Activated CD4-positive, alpha-beta T cell treated with anti-CD3 and anti-CD28 coated beads, Interleukin-2, amount 50 U/mL, for 1 hour (primary cell): ENCODE data around the gene APOBEC2.
A peak's percentile ranks its signal among the peaks of the same experiment; 100 is the strongest.

Experiments used
- DNase-seq: peaks from one replicate; pipeline ENCODE4 v3.0.0-alpha.2; 2020

Gene APOBEC2

DNA sequence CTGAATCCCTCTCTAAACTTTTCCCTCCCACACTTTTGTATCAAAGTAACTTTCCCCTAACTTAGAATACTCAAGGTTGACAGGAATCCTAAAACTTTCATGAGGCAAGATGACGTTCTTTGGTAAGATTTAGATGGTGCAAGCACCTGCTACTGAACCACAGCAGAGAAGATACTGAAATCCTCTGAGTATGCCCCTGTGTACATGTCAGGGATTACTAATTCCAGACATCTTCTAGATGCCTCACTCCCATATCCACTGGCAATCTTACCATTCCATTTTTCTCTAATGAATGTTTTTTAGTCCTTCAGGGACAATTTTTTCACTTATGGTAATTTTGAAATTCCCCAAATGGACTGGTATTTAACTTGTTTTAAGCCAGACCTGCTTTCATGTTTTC, 9.1 kb downstream of the APOBEC2 start:
- no peak for DNase-seq

DNA sequence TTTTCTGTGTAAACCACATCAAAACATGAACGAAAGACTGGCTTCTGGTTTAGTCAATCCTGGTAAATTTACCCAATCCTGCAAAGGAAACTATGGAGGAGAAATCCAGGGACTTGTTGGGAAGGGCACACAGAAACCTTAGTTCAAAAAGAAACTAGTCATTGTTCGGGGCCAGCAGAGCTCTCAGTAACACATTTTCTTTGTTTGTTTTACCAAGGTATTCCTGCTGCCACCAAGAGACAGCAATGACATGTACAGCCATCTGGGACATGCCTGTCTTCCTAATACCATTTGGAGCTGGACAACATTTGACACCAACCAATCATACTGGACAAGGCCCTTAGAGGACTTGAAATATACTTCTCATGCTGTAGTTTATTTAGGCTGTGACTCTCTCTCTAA, 10.9 kb downstream of the APOBEC2 start:
- DNase-seq = no peak

DNA sequence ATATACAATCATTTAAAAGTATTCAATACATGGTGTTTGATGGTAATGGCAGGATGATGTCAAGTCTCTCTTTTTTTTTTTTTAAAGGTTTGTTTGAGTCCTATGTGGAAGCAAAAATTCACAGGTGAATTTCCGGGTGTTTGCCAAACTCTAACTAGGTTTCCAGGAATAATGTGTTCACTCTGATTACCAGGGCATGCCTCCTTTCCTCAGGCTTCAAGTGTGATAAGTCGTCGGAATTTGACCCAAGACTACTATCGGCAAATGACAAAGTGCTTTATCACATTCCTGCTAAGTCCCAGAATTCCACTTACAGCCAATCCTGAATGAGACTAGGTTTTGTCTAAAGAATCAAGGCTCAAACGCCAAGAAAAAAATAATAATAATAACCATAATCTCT, 11.8 kb downstream of the APOBEC2 start:
- no peak for DNase-seq

DNA sequence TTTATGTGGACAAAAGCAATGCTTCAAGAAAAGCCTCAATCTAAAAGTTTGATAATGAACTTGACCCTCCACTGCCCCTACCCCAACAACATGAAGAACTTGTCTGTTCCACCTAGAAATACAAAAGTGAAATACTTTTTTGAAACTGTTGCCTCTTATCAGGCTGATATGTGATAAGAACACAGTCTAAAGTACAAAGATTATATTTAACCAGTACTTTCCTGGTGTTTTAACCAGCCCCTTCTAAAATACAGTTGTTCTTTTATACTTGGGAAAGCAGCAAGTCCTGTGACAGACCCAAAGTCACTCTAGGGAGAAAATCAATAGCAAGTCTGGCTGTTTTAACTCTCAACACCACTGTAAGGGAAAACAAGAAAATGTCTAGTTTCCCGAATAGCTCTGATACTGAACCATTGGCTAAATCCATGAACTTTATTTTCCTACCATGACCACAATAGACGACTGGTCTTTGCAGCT, 12.6 kb downstream of the APOBEC2 start:
- no peak for DNase-seq

DNA sequence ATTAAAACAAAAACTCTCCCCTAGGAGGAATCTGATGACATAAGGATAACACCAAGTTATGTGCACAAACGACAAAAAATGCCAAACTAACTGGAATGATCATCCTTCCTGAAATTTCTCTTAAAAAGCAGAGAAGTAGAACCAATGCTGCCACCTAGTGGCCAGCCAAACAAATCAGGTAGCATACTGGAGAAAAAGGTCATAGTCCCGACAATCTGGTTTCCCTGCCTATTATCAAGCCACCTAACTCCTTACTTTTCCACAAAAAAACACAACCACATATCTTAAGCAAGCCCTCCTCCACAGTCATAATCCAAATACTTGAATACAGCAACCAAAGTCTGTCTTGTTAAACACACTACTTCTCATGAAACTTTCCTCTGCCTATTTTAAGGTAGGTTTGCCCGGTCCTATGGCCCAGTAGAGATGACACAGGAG, 13.9 kb downstream of the APOBEC2 start:
- peak; percentile 64 for DNase-seq

DNA sequence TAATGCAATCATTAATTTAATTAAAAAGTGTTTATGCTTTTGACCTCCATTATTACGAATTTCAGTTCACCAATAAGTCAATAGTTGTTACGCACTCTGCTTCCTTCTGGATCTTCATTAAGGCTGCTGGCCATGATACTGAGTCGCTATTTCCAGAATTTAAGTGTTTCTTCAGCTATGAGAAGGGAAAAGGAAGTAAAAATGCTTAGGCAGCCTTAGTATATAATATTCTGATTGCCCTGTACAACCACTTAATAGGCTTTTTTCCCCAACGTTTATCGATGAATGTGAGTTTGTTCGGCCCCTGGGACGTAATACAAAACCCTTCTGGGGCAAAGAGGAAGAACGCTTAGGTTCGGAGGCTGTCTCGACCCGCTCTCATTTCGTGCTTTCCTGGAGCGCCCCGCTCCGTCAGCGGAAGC, 18.5 kb downstream of the APOBEC2 start:
- DNase-seq = no peak

DNA sequence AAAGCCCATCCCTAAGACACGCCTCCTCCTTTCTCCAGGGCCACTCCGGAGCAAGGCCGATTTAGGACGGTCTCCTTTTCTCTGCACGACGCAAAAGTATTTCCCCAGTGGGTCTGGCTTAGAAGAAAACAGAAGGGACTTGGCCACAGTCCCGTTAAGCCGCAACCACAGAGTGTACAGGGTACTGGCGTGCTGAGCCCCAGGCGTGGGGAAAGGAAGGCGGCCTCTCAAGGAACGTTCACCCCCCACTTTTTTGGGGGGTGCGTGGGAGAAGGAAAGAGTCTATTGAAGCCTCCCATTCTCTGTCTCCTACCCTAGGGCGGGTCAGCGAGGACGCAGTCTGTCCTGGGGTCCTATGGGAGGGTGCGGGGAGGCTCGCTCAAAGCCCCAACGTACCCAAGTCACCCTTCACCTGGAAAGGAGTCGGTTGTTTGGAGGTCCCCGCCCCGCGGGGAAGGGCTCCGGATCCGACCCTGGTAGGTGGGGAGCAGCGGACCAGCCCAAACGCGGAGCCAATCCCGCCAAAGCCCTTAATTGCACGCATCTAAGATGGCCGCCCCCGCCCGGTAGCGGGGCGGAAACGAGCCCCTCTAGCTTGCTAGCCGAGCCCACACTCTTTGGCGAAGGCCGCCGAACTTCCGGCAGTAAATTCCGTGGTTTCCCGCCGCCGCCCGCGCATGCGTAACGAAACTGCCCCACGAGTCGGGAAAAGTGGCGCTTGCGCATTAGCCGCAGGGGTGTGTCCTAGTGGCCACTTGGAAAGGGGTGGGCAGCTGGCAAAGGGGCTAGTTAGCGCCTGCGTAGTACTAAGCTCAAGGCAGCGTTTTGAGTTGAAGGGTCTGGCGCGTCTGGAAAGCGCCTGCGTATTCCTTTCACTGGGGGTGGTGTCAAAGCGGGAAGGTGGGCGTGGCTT, 19.2 kb downstream of the APOBEC2 start, which contains the start of gene OARD1:
Gene OARD1, minus strand, starts transcription at position 434 of the 913 bp plus-strand sequence. CDS start 722 bp downstream, outside the sequence.
- DNase-seq = peak; percentile 100

DNA sequence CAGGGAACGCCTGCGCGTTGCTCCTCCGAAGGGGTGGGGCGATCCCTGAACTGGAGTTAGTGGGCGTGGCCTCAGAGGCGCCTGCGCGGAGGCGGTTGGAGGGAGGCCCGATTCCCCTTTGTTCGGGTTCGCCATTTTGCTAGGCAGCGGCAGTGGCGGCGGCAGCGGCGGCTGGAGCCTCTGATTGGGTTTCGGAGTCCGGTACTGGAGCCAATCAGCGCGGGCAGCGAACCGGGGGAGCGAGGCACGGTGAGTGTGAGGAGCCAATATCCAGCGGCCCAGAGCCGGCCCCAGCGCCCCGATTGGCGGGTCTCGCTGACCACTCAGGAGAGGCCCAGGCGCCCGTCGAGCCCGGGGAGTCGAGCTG, 19.8 kb downstream of the APOBEC2 start, which contains the start of gene NFYA:
Gene NFYA, plus strand, starts transcription at position 139 of the 367 bp plus-strand sequence. CDS start 6,116 bp downstream, outside the sequence.
- DNase-seq = peak; percentile 100

DNA sequence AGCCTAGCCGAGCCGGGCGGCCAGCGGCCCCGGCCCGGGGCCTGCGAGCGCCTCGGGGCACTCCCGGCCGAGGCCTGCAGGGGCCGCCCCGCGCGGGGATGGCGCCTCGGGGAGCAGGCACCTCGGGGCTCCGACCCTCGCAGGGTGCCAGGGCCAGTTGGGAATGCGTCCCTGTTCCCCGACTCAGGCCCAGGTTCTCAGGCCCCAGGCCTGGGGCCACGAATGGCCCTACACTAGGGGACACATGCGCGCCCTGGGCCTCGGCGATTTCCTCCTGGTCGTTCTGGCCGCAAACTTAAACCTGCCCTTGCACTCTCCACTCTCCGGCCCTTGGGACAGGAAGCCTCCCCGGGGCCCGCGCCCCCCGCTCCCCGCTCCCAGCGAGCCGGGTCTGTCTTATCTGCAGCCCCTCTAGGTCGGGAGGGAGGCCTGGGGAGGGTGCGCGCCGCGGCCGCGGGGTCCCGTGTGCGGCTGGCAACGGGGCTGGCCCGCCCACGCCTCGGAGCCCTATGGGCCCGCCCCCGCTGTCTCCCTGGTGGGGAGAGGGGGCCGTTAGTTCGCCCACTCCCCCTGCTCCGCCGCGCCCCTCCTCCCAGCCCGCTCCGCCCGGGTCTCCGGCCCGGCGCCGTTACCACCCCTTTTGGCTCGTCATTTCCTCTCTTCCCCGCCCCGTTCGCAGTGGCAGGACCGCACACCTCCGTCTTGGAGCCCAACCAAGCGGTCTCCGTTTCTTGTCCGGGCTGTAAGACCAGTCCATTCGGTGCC, 20.4 kb downstream of the APOBEC2 start:
- peak; percentile 75 for DNase-seq

DNA sequence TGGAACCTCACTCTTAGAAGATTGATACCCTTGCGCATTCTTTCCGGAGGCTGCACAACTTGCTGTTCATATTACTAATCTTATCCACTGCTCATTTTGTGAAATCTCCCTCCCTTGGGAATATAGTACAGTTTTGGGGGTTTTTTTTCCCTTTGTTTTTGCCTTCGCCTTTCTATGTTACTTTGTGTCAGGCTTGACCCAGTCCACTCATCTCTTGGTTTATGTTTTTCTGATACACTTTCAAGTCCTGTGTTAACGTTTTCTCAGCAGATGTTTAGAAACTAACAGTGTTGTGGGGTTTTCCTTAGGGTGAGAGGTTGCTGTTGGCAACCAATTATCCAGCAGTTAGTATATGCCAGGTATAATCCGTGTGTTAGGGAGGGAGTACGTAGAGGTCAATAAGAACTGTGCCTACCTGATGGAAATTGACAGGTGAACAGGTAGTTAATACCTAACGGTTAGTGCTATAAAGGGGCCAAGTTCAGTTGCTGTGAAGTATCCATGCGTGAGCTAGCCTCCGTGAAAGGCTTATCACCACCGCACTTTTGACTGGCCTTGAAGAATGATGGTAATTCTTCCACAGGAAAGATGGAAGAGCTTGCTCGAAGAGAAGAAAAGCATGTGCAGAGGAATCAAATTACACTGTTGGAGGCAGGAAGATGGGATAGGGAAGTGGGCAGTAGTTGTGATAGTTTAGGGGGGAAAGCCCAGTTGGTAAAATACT, 21.1 kb downstream of the APOBEC2 start:
- no peak for DNase-seq

DNA sequence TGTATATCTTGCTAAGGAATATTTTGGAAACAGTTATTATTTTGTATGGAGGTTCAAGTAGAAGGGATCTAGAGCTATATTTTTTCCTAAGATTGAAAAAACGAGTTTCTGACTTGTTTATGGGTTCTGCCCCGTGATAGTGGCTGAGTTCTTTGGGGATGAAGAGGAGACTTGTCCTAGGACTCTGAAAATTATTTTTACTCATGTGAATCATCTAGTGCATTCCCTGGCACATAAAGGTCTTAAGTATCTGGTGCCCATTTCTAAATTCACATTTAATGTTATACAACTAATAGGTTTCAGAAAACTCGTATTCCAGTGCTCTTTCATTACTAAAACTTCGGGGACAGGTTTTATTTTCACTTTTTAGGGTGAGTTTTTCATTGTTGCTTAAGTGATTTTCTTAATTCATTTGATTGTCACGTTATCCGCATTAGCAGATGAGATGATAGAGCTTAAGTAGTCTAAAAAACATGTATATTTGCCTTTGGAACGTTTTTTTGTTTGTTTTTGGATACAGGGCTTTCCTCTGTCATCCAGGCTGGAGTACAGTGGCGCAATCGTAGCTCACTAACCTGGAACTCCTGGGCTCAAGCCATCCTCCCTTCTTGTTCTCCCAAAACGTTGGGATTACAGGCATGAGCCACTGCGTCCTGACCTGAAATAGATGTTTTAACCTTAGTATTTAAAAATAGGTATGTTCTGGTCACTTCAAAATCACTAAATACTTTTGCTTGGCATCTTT, 21.9 kb downstream of the APOBEC2 start:
- no peak for DNase-seq

DNA sequence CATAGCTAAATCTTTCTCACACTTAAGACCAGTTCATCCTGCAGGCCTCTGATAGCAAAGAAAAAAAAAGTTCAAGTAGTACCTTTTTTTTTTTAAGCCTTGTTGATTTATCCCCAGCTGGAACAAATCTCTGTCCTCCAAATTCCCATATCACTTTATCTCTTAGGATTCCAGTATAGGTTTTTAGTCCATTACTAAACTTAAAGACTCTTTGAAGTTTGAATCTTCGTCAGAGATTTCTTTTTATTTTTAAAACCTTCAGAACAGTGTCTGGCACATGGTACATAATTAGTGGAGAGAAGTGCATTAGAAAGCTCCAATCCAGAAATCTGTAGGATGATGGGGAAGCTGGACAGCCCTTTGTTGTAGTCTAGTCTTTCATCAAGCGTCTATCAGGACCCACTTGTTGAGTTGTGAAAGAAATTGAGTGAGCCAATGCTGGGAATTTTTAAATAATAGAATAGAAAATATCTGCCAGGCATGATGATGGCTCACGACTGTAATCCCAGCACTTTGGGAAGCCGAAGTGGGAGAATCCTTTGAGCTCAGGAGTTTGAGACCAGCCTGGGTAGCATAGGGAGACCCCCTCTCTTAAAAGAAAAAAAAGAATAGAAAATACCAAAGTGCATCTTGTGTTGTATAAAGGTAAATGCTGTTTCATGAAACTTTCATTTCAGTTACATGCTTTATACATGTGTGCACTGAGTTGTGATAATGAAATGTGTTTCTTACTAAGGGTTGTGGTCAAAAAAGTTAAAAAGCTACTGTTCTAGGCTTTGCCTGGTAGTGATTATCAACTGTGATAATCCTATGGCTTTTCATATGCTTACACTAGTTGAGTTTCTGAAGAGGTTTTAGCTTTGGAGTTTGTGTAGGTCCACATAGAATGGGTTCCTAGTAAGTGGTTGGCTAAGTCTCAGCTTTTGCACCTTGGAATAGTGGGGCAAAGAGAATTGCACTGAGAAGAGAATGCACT, 22.9 kb downstream of the APOBEC2 start:
- DNase-seq = no peak

DNA sequence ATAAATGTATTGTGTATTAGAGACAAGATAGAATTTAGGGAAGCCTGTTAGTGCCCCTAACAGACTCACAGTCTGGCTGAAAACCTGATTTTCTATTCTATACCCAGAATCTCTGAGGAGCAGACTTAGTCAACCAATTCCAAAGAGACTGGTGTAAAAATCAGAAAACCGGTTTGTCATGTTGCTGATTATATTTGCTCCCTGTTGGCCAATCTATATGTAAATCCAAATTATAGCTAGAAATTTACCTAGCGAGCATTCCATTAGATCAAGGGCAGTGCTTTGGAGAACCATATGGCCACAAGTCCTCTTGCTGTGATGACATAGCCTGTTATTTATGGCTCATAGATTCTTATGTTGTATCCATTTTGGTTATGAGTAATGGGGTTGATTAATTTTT, 24.5 kb downstream of the APOBEC2 start:
- DNase-seq = no peak

DNA sequence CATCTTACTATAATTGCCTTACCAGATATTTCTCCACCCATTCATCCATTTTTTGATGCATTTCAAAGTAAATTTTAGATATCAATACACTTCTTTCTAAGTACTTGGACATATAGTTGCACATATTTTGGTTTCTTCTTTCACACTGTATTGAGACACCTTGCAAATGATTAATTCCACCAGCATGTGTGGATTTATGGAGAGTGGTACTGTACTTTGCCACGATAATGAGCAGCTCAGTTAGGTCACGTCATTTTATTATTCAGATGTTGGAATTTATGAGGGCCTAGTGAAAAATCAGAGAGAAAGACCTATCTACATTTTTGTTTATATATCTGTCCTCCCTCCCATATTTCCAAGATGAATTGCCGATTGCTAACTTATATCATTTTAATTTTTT, 25.1 kb downstream of the APOBEC2 start:
- no peak for DNase-seq

DNA sequence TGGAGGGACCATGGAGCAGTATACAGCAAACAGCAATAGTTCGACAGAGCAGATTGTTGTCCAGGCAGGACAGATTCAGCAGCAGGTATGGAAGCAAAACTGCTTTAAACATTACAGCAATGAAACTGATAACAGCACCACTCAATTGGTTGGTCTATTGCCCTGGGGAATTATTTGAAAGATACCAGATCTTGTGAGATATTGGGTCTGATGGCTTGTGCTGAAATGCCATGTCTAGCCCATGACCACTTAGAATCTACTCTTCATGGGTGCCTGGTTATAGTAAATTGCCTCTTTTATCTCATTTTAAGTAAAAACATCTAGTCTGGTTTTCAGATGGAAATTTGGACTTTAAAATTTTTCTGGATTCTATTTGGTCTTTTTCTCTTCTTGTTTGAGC, 26.1 kb downstream of the APOBEC2 start:
- DNase-seq = no peak

DNA sequence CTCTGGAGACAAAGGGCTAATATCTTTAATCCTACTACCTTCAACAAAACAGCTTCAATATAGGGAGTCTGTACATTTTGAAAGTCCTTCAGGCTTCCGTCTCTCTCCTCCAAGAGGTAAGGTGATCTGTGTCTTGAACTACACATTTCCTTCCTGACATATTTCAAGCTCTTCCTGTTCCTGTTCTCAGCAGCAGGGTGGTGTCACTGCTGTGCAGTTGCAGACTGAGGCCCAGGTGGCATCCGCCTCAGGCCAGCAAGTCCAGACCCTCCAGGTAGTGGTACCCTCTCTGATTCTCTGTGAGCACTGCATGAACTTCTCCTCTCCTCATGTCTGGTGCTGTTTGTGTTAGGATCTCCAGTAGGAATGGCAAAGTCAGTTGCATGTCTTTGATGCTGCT, 27.6 kb downstream of the APOBEC2 start:
- no peak for DNase-seq

DNA sequence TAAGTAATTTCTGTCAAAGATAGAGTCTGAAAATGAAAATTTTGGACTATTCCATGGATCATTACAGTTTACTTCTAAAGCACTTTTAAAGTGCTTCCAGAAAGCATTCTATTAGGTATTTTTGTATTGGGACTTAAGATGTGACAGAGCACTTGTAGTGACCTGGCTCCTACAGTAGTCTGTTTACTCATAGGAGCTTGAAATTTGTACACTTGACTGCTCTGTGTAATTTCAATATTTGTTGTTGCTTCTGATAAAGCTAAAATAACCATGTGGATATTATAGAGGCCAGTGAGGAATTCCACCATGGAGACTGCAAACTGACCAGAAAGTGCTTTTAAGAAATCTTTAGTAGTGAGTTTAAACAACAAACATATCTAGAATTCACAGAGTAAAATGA, 30.1 kb downstream of the APOBEC2 start:
- DNase-seq = no peak

DNA sequence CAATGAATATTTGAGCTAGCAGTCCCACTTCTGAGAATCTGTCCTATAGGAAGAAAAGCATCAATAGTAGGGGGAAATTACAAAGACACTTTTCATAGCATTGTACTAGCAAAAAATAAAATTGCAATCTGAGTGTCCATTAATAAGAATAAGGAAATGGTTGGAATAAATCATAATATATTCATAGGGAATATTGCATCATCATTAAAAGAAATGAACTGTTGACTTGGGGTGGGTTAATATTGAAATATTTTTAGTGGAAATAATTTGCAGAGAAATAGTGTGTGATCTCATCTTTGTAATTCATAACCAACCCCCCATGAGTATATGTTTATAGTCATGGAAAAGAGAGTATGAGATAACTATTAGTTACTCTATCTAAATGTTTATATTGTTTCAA, 32.2 kb downstream of the APOBEC2 start:
- DNase-seq = no peak

DNA sequence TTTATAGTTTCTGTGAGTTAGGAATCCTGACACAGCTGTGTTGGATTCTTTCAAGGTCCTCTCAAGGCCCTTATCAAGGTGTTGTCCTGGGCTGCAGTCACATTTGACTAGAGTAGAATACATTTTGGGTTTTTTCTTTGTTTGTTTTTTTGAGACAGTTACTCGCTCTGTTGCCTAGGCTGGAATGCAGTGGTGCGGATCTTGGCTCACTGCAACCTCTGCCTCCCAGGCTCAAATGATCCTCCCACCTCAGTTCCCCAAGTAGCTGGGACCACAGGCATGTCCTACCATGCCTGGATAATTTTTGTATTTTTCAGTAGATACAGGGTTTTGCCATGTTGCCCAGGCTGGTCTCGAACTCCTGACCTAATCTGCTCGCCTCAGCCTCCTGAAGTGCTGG, 35.4 kb downstream of the APOBEC2 start:
- no peak for DNase-seq

DNA sequence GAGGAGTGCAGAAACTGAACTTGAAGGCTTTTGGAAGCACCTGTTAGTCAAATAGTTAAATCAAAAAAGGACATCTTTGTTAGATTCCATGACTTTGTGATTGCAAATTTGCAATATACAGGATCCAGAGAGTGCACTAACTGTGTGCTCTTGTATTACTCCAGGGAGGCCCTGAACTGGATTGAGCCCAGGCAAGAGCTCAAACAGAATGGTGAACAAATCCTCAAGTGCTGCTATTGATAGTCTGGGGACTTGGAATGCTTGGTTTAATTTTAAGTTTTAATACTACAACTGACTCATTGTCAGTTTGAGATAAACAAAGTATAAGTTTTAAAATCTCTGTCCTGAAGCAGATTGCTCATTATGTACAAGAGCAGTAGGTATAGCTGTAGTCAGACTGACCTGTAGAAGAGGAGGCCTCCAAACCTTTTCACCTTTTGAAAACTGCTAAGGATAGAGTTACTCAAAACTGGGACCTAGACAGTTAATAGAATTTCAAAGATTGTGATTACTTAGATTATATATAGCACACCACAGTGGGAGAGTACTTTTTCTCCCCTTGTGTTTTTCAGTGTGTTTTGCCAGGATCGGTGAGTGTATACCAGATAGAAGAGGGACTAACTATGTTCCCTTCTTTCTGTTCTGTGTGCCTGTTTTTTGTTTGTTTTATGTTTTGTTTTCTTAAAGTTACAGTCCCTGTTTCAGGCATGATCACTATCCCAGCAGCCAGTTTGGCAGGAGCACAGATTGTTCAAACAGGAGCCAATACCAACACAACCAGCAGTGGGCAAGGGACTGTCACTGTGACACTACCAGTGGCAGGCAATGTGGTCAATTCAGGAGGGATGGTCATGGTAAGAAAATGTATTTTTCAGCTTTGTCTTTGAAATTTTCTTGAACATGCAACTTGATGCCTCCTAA, 38.1 kb downstream of the APOBEC2 start:
- no peak for DNase-seq
